Measurements from ENCODE around the gene LYPD6. TPM values are rescaled to one million over a fixed set of nuclear protein-coding genes. Genes with fewer than 3 reads are reported as not detected.
A peak's percentile ranks its signal among the peaks of the same experiment; 100 is the strongest.

The LYPD6 gene
- total RNA-seq, 1 donor from 2014 or later = 4.1 TPM

DNA sequence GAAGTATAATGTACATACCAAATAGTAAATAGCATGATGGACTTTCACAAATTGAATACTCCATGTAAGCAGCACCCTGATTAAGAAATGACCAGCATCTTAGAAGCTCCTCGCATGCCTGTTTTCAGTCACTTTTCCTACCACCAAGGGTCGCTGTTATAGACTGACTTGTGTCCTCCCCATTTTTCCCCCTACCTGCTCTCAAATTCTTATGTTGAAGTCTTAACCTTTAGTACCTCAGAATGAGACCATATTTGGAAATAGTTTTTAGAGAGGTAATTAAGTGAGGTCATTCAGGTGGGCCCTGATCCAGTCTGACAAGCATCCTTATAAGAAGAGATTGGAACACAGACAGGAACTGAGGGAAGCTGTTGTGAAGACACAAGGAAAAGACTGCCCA is 125.9 kb downstream of the LYPD6 start:
- no peak overlapping the region for H3K4me2 ChIP-seq
- no peak overlapping the region for H2AFZ ChIP-seq (replicated peaks)
- TF ChIP-seq EZH2 (IDR thresholded peaks at IDR 0.05) = no peak
- TF ChIP-seq, protein P1, sequence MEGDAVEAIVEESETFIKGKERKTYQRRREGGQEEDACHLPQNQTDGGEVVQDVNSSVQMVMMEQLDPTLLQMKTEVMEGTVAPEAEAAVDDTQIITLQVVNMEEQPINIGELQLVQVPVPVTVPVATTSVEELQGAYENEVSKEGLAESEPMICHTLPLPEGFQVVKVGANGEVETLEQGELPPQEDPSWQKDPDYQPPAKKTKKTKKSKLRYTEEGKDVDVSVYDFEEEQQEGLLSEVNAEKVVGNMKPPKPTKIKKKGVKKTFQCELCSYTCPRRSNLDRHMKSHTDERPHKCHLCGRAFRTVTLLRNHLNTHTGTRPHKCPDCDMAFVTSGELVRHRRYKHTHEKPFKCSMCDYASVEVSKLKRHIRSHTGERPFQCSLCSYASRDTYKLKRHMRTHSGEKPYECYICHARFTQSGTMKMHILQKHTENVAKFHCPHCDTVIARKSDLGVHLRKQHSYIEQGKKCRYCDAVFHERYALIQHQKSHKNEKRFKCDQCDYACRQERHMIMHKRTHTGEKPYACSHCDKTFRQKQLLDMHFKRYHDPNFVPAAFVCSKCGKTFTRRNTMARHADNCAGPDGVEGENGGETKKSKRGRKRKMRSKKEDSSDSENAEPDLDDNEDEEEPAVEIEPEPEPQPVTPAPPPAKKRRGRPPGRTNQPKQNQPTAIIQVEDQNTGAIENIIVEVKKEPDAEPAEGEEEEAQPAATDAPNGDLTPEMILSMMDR (IDR thresholded peaks at IDR 0.05) = peak; percentile 32
- Mint-ChIP-seq H3K36me3 (peaks cover 13% of the 10 kb centered on the region), H3K4me3 (no peak overlapping the region), H3K9me3 (peaks cover 22% of the 10 kb centered on the region), H3K27me3 (ENCODE audit: insufficient read depth, low read depth) (no peaks in the 10 kb centered on the region), H3K27ac (no peak overlapping the region), H3K4me1 (no peaks in the 10 kb centered on the region)
- no peaks in the 10 kb centered on the region for H3K9me3 ChIP-seq (ENCODE audit: low read depth)
- H3K27me3 ChIP-seq = no peaks in the 10 kb centered on the region
- no peaks in the 10 kb centered on the region for H3F3A ChIP-seq (ENCODE audit: low read depth)
- H4K20me1 ChIP-seq (ENCODE audit: low read depth) = no peaks in the 10 kb centered on the region
- no peaks in the 10 kb centered on the region for H3K36me3 ChIP-seq
- no peak overlapping the region for H3K4me3 ChIP-seq
- H3K4me1 ChIP-seq = no peaks in the 10 kb centered on the region
- DNase-seq (ENCODE audit: low spot score) = no peak
- H3K9ac ChIP-seq = no peak overlapping the region
- H3K27ac ChIP-seq = no peak overlapping the region
- H3K79me2 ChIP-seq (ENCODE audit: low read depth) = no peaks in the 10 kb centered on the region

- H3F3A ChIP-seq (ENCODE audit: low read depth) = no peaks in the 10 kb centered on the region
- H3K9me3 Mint-ChIP-seq = peaks cover 28% of the 10 kb centered on the region
- no peaks in the 10 kb centered on the region for H3K36me3 ChIP-seq
- no peaks in the 10 kb centered on the region for H4K20me1 ChIP-seq (ENCODE audit: low read depth)
- H2AFZ ChIP-seq (replicated peaks) = no peak overlapping the region
- H3K27ac Mint-ChIP-seq = no peak overlapping the region
- H3K4me1 ChIP-seq = no peaks in the 10 kb centered on the region
- H3K36me3 Mint-ChIP-seq = peaks cover 11% of the 10 kb centered on the region
- H3K4me1 Mint-ChIP-seq = no peaks in the 10 kb centered on the region
- H3K9me3 ChIP-seq (ENCODE audit: low read depth) = no peaks in the 10 kb centered on the region
- H3K27ac ChIP-seq = no peak overlapping the region
- H3K27me3 Mint-ChIP-seq (ENCODE audit: insufficient read depth, low read depth) = no peaks in the 10 kb centered on the region
- no peaks in the 10 kb centered on the region for H3K27me3 ChIP-seq
- H3K4me2 ChIP-seq = no peak overlapping the region
- no peak overlapping the region for H3K9ac ChIP-seq
- no peak for DNase-seq (ENCODE audit: low spot score)
- no peak overlapping the region for H3K4me3 ChIP-seq
- no peaks in the 10 kb centered on the region for H3K79me2 ChIP-seq (ENCODE audit: low read depth)
- TF ChIP-seq EZH2phosphoT487 (IDR thresholded peaks at IDR 0.05) (no peak), EZH2 (IDR thresholded peaks at IDR 0.05) (no peak)
- TF ChIP-seq, protein P1 (IDR thresholded peaks at IDR 0.05) = no peak
- H3K4me3 Mint-ChIP-seq = no peak overlapping the region
These were observed 128.1 kb downstream of the LYPD6 start for GRCh38 chr2:149458502-149458901.

GRCh38 chr2:149463328-149464002 is 133.1 kb downstream of the LYPD6 start:
- Histone ChIP-seq H3K9me3 (ENCODE audit: low read depth) (no peaks in the 10 kb centered on the region), H3K27me3 (no peaks in the 10 kb centered on the region), H3F3A (ENCODE audit: low read depth) (no peaks in the 10 kb centered on the region), H3K4me2 (no peak overlapping the region), H2AFZ (replicated peaks) (no peak overlapping the region), H3K36me3 (no peaks in the 10 kb centered on the region), H3K9ac (no peak overlapping the region), H3K4me3 (no peak overlapping the region), H4K20me1 (ENCODE audit: low read depth) (no peaks in the 10 kb centered on the region), H3K27ac (no peak overlapping the region), H3K4me1 (no peaks in the 10 kb centered on the region), H3K79me2 (ENCODE audit: low read depth) (no peaks in the 10 kb centered on the region)
- H3K36me3 Mint-ChIP-seq = peaks cover 5% of the 10 kb centered on the region
- H3K4me3 Mint-ChIP-seq = no peak overlapping the region
- no peak for DNase-seq (ENCODE audit: low spot score)
- no peak for TF ChIP-seq EZH2 (IDR thresholded peaks at IDR 0.05)
- TF ChIP-seq, protein P1 (IDR thresholded peaks at IDR 0.05) = no peak
- no peak for TF ChIP-seq EZH2phosphoT487 (IDR thresholded peaks at IDR 0.05)
- H3K9me3 Mint-ChIP-seq = peaks cover 22% of the 10 kb centered on the region
- H3K4me1 Mint-ChIP-seq = no peaks in the 10 kb centered on the region
- H3K27ac Mint-ChIP-seq = no peak overlapping the region
- H3K27me3 Mint-ChIP-seq (ENCODE audit: insufficient read depth, low read depth) = no peaks in the 10 kb centered on the region
